ENCODE results near the gene IER3. TPM values are rescaled to one million over a fixed set of nuclear protein-coding genes. Genes with fewer than 3 reads are reported as not detected.

The IER3 gene
- total and polyA plus RNA-seq, 2 of the 13 experiments (the other 11 are each of a cell fraction or from before 2014, with no cell fraction given), result 51.1 to 131 TPM

DNA sequence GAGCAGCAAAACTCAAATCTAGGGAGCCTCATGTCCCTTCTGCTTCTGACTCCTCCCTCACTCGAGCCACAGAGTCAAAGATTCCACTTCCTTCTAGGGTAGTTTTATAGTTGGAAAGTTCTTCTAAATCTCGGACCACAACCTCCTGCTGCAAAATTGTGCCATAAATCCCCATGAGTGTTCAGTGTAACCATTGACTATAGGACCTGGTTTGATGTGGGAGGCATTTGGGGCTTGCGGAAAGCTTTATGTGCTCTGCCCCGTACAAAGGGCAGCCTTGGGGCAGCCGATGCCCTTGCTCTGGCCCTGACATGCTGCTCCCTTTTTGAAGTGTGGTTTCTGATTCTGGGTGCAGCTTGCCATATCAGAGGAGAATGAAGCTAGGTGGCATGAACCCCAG, 43.6 kb upstream of the IER3 start (continued):
- TF ChIP-seq, protein P1, sequence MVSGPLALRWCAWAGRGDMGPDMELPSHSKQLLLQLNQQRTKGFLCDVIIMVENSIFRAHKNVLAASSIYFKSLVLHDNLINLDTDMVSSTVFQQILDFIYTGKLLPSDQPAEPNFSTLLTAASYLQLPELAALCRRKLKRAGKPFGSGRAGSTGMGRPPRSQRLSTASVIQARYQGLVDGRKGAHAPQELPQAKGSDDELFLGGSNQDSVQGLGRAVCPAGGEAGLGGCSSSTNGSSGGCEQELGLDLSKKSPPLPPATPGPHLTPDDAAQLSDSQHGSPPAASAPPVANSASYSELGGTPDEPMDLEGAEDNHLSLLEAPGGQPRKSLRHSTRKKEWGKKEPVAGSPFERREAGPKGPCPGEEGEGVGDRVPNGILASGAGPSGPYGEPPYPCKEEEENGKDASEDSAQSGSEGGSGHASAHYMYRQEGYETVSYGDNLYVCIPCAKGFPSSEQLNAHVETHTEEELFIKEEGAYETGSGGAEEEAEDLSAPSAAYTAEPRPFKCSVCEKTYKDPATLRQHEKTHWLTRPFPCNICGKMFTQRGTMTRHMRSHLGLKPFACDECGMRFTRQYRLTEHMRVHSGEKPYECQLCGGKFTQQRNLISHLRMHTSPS (CRISPR knock-in tag; IDR thresholded peaks at IDR 0.05; ENCODE audit: low read depth), result peak; percentile 82; the same call in 1 of the 2 replicates
- TF ChIP-seq ZMYM3 (CRISPR knock-in tag; IDR thresholded peaks at IDR 0.05) (peak; percentile 95), ZNF569 (CRISPR knock-in tag; IDR thresholded peaks at IDR 0.05; ENCODE audit: borderline replicate concordance) (no peak), FOSL2 (CRISPR knock-in tag; IDR thresholded peaks at IDR 0.05) (peak; percentile 65), ARNT (IDR thresholded peaks at IDR 0.05) (no peak), HDAC6 (IDR thresholded peaks at IDR 0.05; ENCODE audit: low read depth, low read length) (no peak), TCF12 (IDR thresholded peaks at IDR 0.05) (no peak), TCF12 (CRISPR knock-in tag; IDR thresholded peaks at IDR 0.05) (no peak), ZNF614 (CRISPR knock-in tag; IDR thresholded peaks at IDR 0.05; ENCODE audit: borderline replicate concordance) (peak; percentile 60; the same call in 1 of the 2 replicates), ZNF30 (CRISPR knock-in tag; IDR thresholded peaks at IDR 0.05) (no peak), ZNF205 (CRISPR knock-in tag; IDR thresholded peaks at IDR 0.05) (0 out of 2 replicates have a peak, but pooled peaks have one; percentile 42), NCOR1 (IDR thresholded peaks at IDR 0.05; ENCODE audit: borderline replicate concordance, low read length) (peak; percentile 64; the same call in 1 of the 2 replicates), ZNF260 (CRISPR knock-in tag; IDR thresholded peaks at IDR 0.05; ENCODE audit: borderline replicate concordance, low read depth) (no peak), TARDBP (CRISPR knock-in tag; IDR thresholded peaks at IDR 0.05) (peak; percentile 71; the same call in 1 of the 2 replicates), NFIC (IDR thresholded peaks at IDR 0.05; ENCODE audit: low read length) (0 out of 2 replicates have a peak, but pooled peaks have one; percentile 52), KLF15 (CRISPR knock-in tag; IDR thresholded peaks at IDR 0.05; ENCODE audit: borderline replicate concordance) (no peak), SALL1 (CRISPR knock-in tag; IDR thresholded peaks at IDR 0.05) (peak; percentile 68; the same call in 1 of the 2 replicates)
- TF ChIP-seq, protein P2, sequence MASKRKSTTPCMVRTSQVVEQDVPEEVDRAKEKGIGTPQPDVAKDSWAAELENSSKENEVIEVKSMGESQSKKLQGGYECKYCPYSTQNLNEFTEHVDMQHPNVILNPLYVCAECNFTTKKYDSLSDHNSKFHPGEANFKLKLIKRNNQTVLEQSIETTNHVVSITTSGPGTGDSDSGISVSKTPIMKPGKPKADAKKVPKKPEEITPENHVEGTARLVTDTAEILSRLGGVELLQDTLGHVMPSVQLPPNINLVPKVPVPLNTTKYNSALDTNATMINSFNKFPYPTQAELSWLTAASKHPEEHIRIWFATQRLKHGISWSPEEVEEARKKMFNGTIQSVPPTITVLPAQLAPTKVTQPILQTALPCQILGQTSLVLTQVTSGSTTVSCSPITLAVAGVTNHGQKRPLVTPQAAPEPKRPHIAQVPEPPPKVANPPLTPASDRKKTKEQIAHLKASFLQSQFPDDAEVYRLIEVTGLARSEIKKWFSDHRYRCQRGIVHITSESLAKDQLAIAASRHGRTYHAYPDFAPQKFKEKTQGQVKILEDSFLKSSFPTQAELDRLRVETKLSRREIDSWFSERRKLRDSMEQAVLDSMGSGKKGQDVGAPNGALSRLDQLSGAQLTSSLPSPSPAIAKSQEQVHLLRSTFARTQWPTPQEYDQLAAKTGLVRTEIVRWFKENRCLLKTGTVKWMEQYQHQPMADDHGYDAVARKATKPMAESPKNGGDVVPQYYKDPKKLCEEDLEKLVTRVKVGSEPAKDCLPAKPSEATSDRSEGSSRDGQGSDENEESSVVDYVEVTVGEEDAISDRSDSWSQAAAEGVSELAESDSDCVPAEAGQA (IDR thresholded peaks at IDR 0.05; ENCODE audit: low read depth), result no peak
- TF ChIP-seq, protein P2 (CRISPR knock-in tag; IDR thresholded peaks at IDR 0.05; ENCODE audit: borderline replicate concordance), result 0 out of 2 replicates have a peak, but pooled peaks have one; percentile 42
- TF ChIP-seq, protein P3, sequence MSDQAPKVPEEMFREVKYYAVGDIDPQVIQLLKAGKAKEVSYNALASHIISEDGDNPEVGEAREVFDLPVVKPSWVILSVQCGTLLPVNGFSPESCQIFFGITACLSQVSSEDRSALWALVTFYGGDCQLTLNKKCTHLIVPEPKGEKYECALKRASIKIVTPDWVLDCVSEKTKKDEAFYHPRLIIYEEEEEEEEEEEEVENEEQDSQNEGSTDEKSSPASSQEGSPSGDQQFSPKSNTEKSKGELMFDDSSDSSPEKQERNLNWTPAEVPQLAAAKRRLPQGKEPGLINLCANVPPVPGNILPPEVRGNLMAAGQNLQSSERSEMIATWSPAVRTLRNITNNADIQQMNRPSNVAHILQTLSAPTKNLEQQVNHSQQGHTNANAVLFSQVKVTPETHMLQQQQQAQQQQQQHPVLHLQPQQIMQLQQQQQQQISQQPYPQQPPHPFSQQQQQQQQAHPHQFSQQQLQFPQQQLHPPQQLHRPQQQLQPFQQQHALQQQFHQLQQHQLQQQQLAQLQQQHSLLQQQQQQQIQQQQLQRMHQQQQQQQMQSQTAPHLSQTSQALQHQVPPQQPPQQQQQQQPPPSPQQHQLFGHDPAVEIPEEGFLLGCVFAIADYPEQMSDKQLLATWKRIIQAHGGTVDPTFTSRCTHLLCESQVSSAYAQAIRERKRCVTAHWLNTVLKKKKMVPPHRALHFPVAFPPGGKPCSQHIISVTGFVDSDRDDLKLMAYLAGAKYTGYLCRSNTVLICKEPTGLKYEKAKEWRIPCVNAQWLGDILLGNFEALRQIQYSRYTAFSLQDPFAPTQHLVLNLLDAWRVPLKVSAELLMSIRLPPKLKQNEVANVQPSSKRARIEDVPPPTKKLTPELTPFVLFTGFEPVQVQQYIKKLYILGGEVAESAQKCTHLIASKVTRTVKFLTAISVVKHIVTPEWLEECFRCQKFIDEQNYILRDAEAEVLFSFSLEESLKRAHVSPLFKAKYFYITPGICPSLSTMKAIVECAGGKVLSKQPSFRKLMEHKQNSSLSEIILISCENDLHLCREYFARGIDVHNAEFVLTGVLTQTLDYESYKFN (CRISPR knock-in tag; conservative IDR thresholded peaks at IDR 0.05), result peak; percentile 76
